ENCODE results near the gene RSKR. TPM values are rescaled to one million over a fixed set of nuclear protein-coding genes. Genes with fewer than 3 reads are reported as not detected.
"Not testable (repeated sequence)": the region's sequence is repeated elsewhere in the genome, so short reads cannot be mapped to it uniquely, and the experiment has no call there.

Gene RSKR
- total RNA-seq, 1 donor from 2014 or later, result 26.8 TPM

DNA sequence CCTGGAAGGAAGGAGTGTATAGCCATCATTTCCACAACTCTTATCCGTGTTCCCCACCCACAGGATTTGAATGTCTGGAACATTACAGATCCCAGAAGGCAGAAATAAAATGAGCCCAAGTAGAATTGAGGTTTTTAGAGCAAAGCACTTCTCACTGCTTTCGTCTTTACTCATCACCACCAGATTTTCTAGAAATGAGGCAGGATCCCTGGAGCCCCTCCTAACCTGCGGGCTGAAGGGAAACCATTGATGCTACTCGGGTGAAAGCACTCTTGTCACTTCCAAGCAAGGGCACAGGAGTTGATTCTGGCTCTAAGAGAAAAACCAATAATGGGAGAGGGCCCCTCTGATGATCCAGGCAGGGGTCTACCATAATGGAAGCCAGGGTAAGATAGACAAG, 34.5 kb downstream of the RSKR start:
- Mint-ChIP-seq H3K27me3 (no peaks in the 10 kb centered on the region), H3K4me1 (peaks cover 17% of the 10 kb centered on the region), H3K4me3 (no peak overlapping the region), H3K9me3 (no peaks in the 10 kb centered on the region), H3K27ac (no peak overlapping the region), H3K36me3 (ENCODE audit: low read depth) (no peaks in the 10 kb centered on the region)
- TF ChIP-seq CTCF (IDR thresholded peaks at IDR 0.05), result no peak
- ChIA-PET CTCF (no interaction called here), POLR2A (interaction anchor here (1.7 kb wide), 1 partner anchor 19 kb away, joined by 6 read pairs; the partner anchor contains the start of gene SPAG5)
- DNase-seq (no peak), ATAC-seq (ENCODE audit: low read depth) (no peak)
- intact Hi-C loops (cut with micrococcal nuclease), result no loop called here

GRCh38 chr17:28578246-28579195, 35.5 kb downstream of the RSKR start:
- H3K4me3 Mint-ChIP-seq, result no peak overlapping the region
- H3K27ac Mint-ChIP-seq, result no peak overlapping the region
- H3K4me1 Mint-ChIP-seq, result peaks cover 17% of the 10 kb centered on the region
- ChIA-PET POLR2A (interaction anchor here (1.7 to 3.1 kb wide), 2 partner anchors 20 to 29 kb away, joined by 6 to 58 read pairs; partner anchors contain the start of gene SPAG5), CTCF (no interaction called here)
- no peaks in the 10 kb centered on the region for H3K27me3 Mint-ChIP-seq
- ATAC-seq (ENCODE audit: low read depth) (no peak), DNase-seq (no peak)
- no peak for TF ChIP-seq CTCF (IDR thresholded peaks at IDR 0.05)
- peaks cover 4% of the 10 kb centered on the region for H3K36me3 Mint-ChIP-seq (ENCODE audit: low read depth)
- intact Hi-C loops (cut with micrococcal nuclease), result no loop called here
- H3K9me3 Mint-ChIP-seq, result no peaks in the 10 kb centered on the region

DNA sequence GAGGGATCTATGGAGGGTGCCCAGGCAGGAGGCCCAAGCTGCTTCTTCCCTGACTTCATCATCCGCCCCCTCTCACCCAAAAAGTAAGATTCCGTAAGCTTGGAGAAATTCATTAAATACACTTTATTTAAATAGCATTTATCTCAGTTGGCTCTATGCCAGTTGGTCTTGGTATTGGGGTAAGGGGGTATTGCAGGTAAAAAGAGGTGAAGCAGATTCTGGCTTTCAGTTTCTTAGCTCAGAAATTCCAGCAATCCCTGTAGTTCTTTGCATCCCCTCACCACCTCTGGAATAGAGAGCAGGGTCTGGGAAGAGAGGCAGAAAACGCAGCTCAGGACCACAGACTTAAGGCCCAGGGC, 36.5 kb downstream of the RSKR start:
- H3K36me3 Mint-ChIP-seq (ENCODE audit: low read depth), result peaks cover 4% of the 10 kb centered on the region
- peak overlapping the region; percentile 92 for H3K27ac Mint-ChIP-seq
- ChIA-PET POLR2A (interaction anchor here (0.6 to 3.1 kb wide), 8 partner anchors 8 to 294 kb away, joined by 3 to 58 read pairs (median 6); partner anchors contain the start of genes SPAG5 and UNC119), CTCF (interaction anchor here (0.7 kb wide), 1 partner anchor 30 kb away, joined by 4 read pairs; no protein-coding TSS in a partner anchor)
- DNase-seq (no peak), ATAC-seq (ENCODE audit: low read depth) (no peak)
- TF ChIP-seq CTCF (IDR thresholded peaks at IDR 0.05), result no peak
- no peaks in the 10 kb centered on the region for H3K27me3 Mint-ChIP-seq
- no peaks in the 10 kb centered on the region for H3K9me3 Mint-ChIP-seq
- intact Hi-C loops (cut with micrococcal nuclease), result loop anchor here (1.0 to 2.0 kb wide), 3 partner anchors 22 to 67 kb away; partner anchors contain the start of genes BLTP2 and SPAG5
- H3K4me3 Mint-ChIP-seq, result peak overlapping the region; percentile 79
- H3K4me1 Mint-ChIP-seq, result peaks cover 21% of the 10 kb centered on the region

DNA sequence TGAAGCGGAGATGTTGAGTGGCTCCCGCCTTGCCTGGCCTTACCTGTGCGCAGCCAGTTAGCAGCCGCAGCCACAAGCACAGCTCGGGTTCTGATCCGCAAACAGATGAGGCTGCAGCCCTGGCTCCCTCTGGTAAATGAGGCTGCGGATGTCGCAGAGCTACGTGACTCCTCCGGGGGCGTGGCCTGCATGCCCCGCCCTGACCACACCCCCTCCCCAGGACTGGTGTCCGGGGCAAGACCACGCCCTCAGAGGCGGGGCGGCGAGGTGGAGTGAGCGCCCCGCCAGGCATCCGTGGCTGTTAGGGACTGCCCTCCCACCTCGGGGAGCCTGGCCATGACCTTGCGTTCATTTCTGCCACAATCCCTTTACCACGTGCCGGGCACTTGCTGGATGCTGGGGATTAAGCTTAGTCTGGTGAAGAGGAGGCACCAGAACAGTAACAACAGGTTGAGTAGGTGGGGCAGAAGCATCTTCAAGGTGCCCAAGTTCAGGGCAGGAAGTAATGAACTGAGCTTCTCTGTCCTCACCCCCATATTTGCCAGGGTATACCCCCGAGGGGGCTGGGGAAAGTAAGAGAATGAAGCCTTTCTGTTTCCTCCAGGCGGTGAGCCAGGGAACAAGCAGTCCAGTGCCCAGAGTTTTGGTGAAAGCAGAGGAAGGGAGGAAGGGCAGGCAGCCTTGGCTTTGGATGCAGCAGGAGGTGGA, 37.1 kb downstream of the RSKR start, which contains the start of gene ALDOC:
ALDOC (minus strand) TSS at position 138 of the 708 bp plus-strand sequence. CDS start 1,363 bp downstream, outside the sequence.
- Mint-ChIP-seq H3K27ac (peak within 1 kb of the TSS; percentile 92), H3K4me3 (peak within 1 kb of the TSS; percentile 79), H3K4me1 (peaks cover 26% of the 10 kb centered on the region), H3K36me3 (ENCODE audit: low read depth) (peaks cover 4% of the 10 kb centered on the region), H3K9me3 (no peaks in the 10 kb centered on the region), H3K27me3 (no peaks in the 10 kb centered on the region)
- ATAC-seq (ENCODE audit: low read depth) (peak; percentile 99), DNase-seq (peak; percentile 98)
- no peak for TF ChIP-seq CTCF (IDR thresholded peaks at IDR 0.05)
- intact Hi-C loops (cut with micrococcal nuclease), result loop anchor here (1.0 to 2.0 kb wide), 4 partner anchors 10 to 68 kb away; partner anchors contain the start of genes BLTP2 and SPAG5
- ChIA-PET POLR2A (interaction anchor here (0.6 to 3.1 kb wide), 17 partner anchors 8 to 294 kb away, joined by 3 to 58 read pairs (median 4); partner anchors contain the start of genes BLTP2, IFT20, SDF2 and SPAG5), CTCF (interaction anchor here (0.7 to 1.0 kb wide), 2 partner anchors 29 to 36 kb away, joined by 3 to 4 read pairs; no protein-coding TSS in a partner anchor)

DNA sequence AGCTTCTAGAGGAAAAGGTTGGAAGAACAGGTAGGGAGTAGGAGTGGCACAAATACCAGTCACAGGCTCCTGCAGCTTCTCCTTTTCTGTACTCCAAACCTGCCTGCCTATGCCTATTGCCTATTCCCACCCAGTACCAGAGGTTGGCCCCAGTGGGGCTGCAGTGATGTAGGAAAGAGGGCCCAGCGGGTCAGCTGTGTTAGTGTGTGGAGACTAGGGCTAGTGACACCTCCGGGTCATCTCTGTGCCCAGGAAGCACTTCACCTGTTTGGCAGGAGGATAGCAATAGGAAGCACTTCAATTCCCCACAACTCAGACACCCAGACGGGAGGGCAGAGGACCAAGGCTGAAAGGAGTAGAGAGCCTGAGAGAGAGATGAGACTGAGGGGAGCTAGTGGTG, 38.0 kb downstream of the RSKR start:
- not testable (repeated sequence) for H3K36me3 Mint-ChIP-seq (ENCODE audit: low read depth)
- POLR2A ChIA-PET, result interaction anchor here (0.6 to 3.1 kb wide), 11 partner anchors 9 to 257 kb away, joined by 3 to 58 read pairs (median 4); partner anchors contain the start of genes BLTP2, SDF2, SPAG5 and SUPT6H

More for the DNA sequence above, 38.0 kb downstream of the RSKR start:
- not testable (repeated sequence) for H3K27ac Mint-ChIP-seq; ATAC-seq (ENCODE audit: low read depth); H3K9me3 Mint-ChIP-seq; DNase-seq; H3K27me3 Mint-ChIP-seq
- Mint-ChIP-seq H3K4me3 (peak overlapping the region; percentile 79), H3K4me1 (peaks cover 30% of the 10 kb centered on the region)
- intact Hi-C loops (cut with micrococcal nuclease), result loop anchor here (1.0 to 2.0 kb wide), 2 partner anchors 9 to 69 kb away; partner anchors contain the start of gene BLTP2
- CTCF ChIA-PET, result interaction anchor here (1.0 kb wide), 1 partner anchor 36 kb away, joined by 3 read pairs; no protein-coding TSS in a partner anchor

Data from activated B cell treated with CpG ODN at 0.5 μM for 24 hours (primary cell).